Neuron (in vitro differentiated cells): ENCODE data around the gene HDGFL1.

Source experiments
- H2AFZ ChIP-seq: one replicate; pipeline ENCODE4 v1.6.1; 2013; ENCODE audit warnings: low read depth, mild to moderate bottlenecking, inconsistent platforms, low read length, moderate library complexity
- H3K27me3 ChIP-seq: one replicate; pipeline ENCODE4 v1.6.1; 2013; ENCODE audit warnings: low read length; ENCODE audit not compliant: insufficient read depth
- H3K36me3 ChIP-seq: one replicate; pipeline ENCODE4 v1.6.1; 2013; ENCODE audit warnings: low read length; ENCODE audit not compliant: insufficient read depth
- H3K4me1 ChIP-seq: one replicate; pipeline ENCODE4 v1.6.1; 2013; ENCODE audit warnings: low read length; ENCODE audit not compliant: insufficient read depth
- H3K4me3 ChIP-seq: 2 replicates; pipeline ENCODE4 v1.5.1; 2013; ENCODE audit warnings: mild to moderate bottlenecking, low read length, moderate library complexity
- H3K9me3 ChIP-seq: one replicate; pipeline ENCODE4 v1.6.1; 2013; ENCODE audit warnings: low read length

The HDGFL1 gene

GRCh38 chr6:22601984-22602383 lies 32.6 kb downstream of the HDGFL1 start:
- Histone ChIP-seq H3K4me1 (no peaks in the 10 kb centered on the region), H2AFZ (no peak overlapping the region), H3K27me3 (no peaks in the 10 kb centered on the region), H3K9me3 (peaks cover 2% of the 10 kb centered on the region), H3K36me3 (no peaks in the 10 kb centered on the region), H3K4me3 (no peak overlapping the region)

GRCh38 chr6:22605736-22606135 lies 36.4 kb downstream of the HDGFL1 start:
- H2AFZ ChIP-seq = no peak overlapping the region
- peaks cover 2% of the 10 kb centered on the region for H3K9me3 ChIP-seq
- no peaks in the 10 kb centered on the region for H3K36me3 ChIP-seq
- no peak overlapping the region for H3K4me3 ChIP-seq
- no peaks in the 10 kb centered on the region for H3K4me1 ChIP-seq
- no peaks in the 10 kb centered on the region for H3K27me3 ChIP-seq

GRCh38 chr6:22610127-22610526 lies 40.8 kb downstream of the HDGFL1 start:
- Histone ChIP-seq H3K36me3 (no peaks in the 10 kb centered on the region), H2AFZ (no peak overlapping the region), H3K27me3 (no peaks in the 10 kb centered on the region)

GRCh38 chr6:22612236-22612635 lies 42.9 kb downstream of the HDGFL1 start:
- Histone ChIP-seq H3K36me3 (no peaks in the 10 kb centered on the region), H3K27me3 (no peaks in the 10 kb centered on the region), H3K4me3 (no peak overlapping the region), H3K9me3 (no peaks in the 10 kb centered on the region), H3K4me1 (no peaks in the 10 kb centered on the region), H2AFZ (no peak overlapping the region)

More at GRCh38 chr6:22610127-22610526, 40.8 kb downstream of the HDGFL1 start:
- no peaks in the 10 kb centered on the region for H3K4me1 ChIP-seq
- no peak overlapping the region for H3K4me3 ChIP-seq
- no peaks in the 10 kb centered on the region for H3K9me3 ChIP-seq

GRCh38 chr6:22613051-22613450 lies 43.7 kb downstream of the HDGFL1 start:
- H3K4me1 ChIP-seq = no peaks in the 10 kb centered on the region
- no peaks in the 10 kb centered on the region for H3K36me3 ChIP-seq
- no peaks in the 10 kb centered on the region for H3K9me3 ChIP-seq
- no peak overlapping the region for H3K4me3 ChIP-seq
- no peak overlapping the region for H2AFZ ChIP-seq
- H3K27me3 ChIP-seq = no peaks in the 10 kb centered on the region

- H3K9me3 ChIP-seq = no peaks in the 10 kb centered on the region
- H2AFZ ChIP-seq = no peak overlapping the region
- no peaks in the 10 kb centered on the region for H3K36me3 ChIP-seq
- no peaks in the 10 kb centered on the region for H3K4me1 ChIP-seq
- H3K4me3 ChIP-seq = no peak overlapping the region
- H3K27me3 ChIP-seq = no peaks in the 10 kb centered on the region
Measured at GRCh38 chr6:22613695-22614094, 44.3 kb downstream of the HDGFL1 start.

- Histone ChIP-seq H2AFZ (no peak overlapping the region), H3K27me3 (no peaks in the 10 kb centered on the region), H3K9me3 (no peaks in the 10 kb centered on the region), H3K4me1 (no peaks in the 10 kb centered on the region), H3K4me3 (no peak overlapping the region), H3K36me3 (no peaks in the 10 kb centered on the region)
Measured at GRCh38 chr6:22614547-22614946, 45.2 kb downstream of the HDGFL1 start.

GRCh38 chr6:22621028-22621427 lies 51.7 kb downstream of the HDGFL1 start:
- peaks cover 6% of the 10 kb centered on the region for H3K4me1 ChIP-seq
- no peak overlapping the region for H2AFZ ChIP-seq
- H3K9me3 ChIP-seq = no peaks in the 10 kb centered on the region
- no peak overlapping the region for H3K4me3 ChIP-seq
- no peaks in the 10 kb centered on the region for H3K27me3 ChIP-seq
- no peaks in the 10 kb centered on the region for H3K36me3 ChIP-seq
